Measurements from ENCODE around the gene STK24. TPM values are rescaled to one million over a fixed set of nuclear protein-coding genes. Genes with fewer than 3 reads are reported as not detected.
"Not testable (repeated sequence)": the region's sequence is repeated elsewhere in the genome, so short reads cannot be mapped to it uniquely, and the experiment has no call there.

STK24 gene
- total RNA-seq, 2 donors from 2014 or later: 122 to 137 TPM

GRCh38 chr13:98423417-98423816 lies 153.5 kb downstream of the STK24 start:
- ATAC-seq (no peak), DNase-seq (ENCODE audit: low spot score in 2 of 2) (no peak)
- H3K36me3 Mint-ChIP-seq: no peaks in the 10 kb centered on the region
- H3K27ac Mint-ChIP-seq: no peak overlapping the region
- no peaks in the 10 kb centered on the region for H3K9me3 Mint-ChIP-seq

- DNase-seq (ENCODE audit: low spot score in 2 of 2) (no peak), ATAC-seq (no peak)
- peaks cover 0 to 2% of the 10 kb centered on the region in 2 donors for H3K9me3 Mint-ChIP-seq
Observed at GRCh38 chr13:98422046-98422445, 154.9 kb downstream of the STK24 start.

GRCh38 chr13:98420554-98421175 lies 156.2 kb downstream of the STK24 start:
- DNase-seq (ENCODE audit: low spot score in 2 of 2) (no peak), ATAC-seq (no peak)
- peaks cover 0 to 6% of the 10 kb centered on the region in 2 donors for H3K36me3 Mint-ChIP-seq
- peaks cover 0 to 6% of the 10 kb centered on the region in 2 donors for H3K9me3 Mint-ChIP-seq
- H3K27ac Mint-ChIP-seq: no peak overlapping the region

More at GRCh38 chr13:98422046-98422445, 154.9 kb downstream of the STK24 start:
- no peak overlapping the region for H3K27ac Mint-ChIP-seq
- peaks cover 0 to 3% of the 10 kb centered on the region in 2 donors for H3K36me3 Mint-ChIP-seq

GRCh38 chr13:98419786-98420553 lies 156.9 kb downstream of the STK24 start:
- no peak for DNase-seq (ENCODE audit: low spot score in 2 of 2)
- no peak for ATAC-seq
- Mint-ChIP-seq H3K36me3 (peaks cover 0 to 6% of the 10 kb centered on the region in 2 donors), H3K27ac (no peak overlapping the region), H3K9me3 (peaks cover 0 to 6% of the 10 kb centered on the region in 2 donors)

DNA sequence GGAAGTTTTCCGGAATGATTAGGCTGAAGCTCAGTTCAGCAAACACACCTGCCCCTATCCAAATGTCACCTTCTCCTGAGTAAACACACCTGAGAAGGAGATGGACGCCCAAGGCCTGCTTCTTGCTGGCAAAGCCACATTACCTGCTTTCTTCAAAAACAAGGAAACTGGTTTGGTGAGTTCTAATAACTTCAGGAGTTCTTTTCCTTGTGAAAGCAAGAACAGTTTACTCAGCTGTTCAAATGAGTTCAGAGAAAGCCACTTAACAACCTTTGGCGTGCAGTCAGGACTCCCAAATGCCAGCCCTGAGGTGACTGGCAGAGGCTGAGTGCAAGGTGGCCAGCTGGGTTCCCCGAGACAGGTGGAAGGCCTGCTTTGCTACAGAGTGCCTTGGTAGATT lies 160.5 kb downstream of the STK24 start:
- Mint-ChIP-seq H3K36me3 (peaks cover 0 to 6% of the 10 kb centered on the region in 2 donors), H3K27ac (no peak overlapping the region), H3K9me3 (peaks cover 0 to 6% of the 10 kb centered on the region in 2 donors)
- no peak for DNase-seq (ENCODE audit: low spot score in 2 of 2)
- ATAC-seq: no peak

- Mint-ChIP-seq H3K27ac (no peak overlapping the region), H3K36me3 (peaks cover 0 to 6% of the 10 kb centered on the region in 2 donors), H3K9me3 (peaks cover 0 to 6% of the 10 kb centered on the region in 2 donors)
- ATAC-seq (no peak), DNase-seq (ENCODE audit: low spot score in 2 of 2) (no peak)
Observed at GRCh38 chr13:98415326-98416070, 161.4 kb downstream of the STK24 start.

DNA sequence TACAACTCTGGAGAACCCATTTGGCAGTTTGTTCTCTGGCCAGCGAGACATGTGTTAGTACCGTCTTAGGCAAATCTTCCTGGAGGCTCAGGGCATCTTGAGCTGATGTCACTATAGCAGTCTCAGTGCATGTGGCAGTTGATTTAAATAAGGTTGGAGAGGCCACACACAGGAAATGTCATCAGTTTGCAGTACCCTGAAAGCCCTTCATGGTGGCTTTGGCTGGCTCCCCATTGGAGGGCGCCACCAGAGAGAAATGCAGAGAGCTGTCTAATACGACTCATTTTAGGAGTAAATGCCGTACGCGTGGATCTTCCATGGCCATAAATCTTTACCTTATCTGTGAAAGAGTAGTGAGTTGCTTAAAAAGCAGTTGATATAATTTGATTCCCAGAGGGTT lies 163.1 kb downstream of the STK24 start:
- Mint-ChIP-seq H3K27ac (no peak overlapping the region), H3K9me3 (peaks cover 0 to 6% of the 10 kb centered on the region in 2 donors), H3K36me3 (peaks cover 0 to 6% of the 10 kb centered on the region in 2 donors)
- DNase-seq (ENCODE audit: low spot score in 2 of 2): no peak
- no peak for ATAC-seq

- DNase-seq (ENCODE audit: low spot score in 2 of 2); H3K9me3 Mint-ChIP-seq; ATAC-seq; H3K27ac Mint-ChIP-seq; H3K36me3 Mint-ChIP-seq: not testable (repeated sequence)
Observed at GRCh38 chr13:98413278-98413677, 163.6 kb downstream of the STK24 start.

DNA sequence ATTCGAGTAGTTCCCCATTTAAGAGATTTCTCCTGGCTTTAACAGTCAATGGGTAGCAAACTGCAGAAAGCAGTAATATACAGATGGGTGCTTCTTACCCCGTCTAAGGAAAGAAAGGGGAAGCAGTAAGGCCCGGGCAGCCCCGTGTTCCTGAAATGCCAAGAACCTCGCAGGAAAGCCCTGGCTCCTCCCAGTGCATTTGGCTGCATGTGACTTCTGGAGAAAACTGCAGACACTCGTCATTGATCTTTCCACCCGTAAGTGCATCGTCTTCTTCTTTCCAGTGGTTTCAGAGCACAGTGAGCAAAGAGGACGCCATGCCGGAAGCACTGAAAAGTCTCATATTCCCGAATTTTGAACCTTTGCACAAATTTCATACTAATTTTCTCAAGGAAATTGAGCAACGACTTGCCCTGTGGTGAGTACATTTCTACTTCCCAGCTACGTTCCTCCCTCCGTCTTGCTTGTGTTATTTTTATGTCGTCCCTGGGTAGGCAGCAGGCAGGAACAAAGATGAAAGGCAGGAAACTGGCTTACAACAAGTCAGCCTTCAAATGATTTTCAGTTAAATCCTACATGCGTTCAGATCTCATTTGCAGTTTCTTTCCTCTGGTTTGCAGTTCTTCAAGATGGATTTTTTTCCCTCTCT lies 165.2 kb downstream of the STK24 start:
- H3K27ac Mint-ChIP-seq: no peak overlapping the region
- peaks cover 0 to under 1% of the 10 kb centered on the region in 2 donors for H3K9me3 Mint-ChIP-seq
- H3K36me3 Mint-ChIP-seq: peaks cover 0 to under 1% of the 10 kb centered on the region in 2 donors
- DNase-seq (ENCODE audit: low spot score in 2 of 2) (no peak), ATAC-seq (peak in 1 of 2 donors; percentile 43)

- no peak for DNase-seq (ENCODE audit: low spot score in 2 of 2)
- no peaks in the 10 kb centered on the region for H3K9me3 Mint-ChIP-seq
Observed at GRCh38 chr13:98411013-98411412, 165.9 kb downstream of the STK24 start.

GRCh38 chr13:98410612-98411011 lies 166.3 kb downstream of the STK24 start:
- no peak for ATAC-seq
- Mint-ChIP-seq H3K27ac (no peak overlapping the region), H3K9me3 (no peaks in the 10 kb centered on the region), H3K36me3 (no peaks in the 10 kb centered on the region)
- DNase-seq (ENCODE audit: low spot score in 2 of 2): no peak

More at GRCh38 chr13:98411013-98411412, 165.9 kb downstream of the STK24 start:
- Mint-ChIP-seq H3K27ac (no peak overlapping the region), H3K36me3 (no peaks in the 10 kb centered on the region)
- ATAC-seq: no peak

GRCh38 chr13:98409281-98409680 lies 167.6 kb downstream of the STK24 start:
- ATAC-seq: no peak
- no peak for DNase-seq (ENCODE audit: low spot score in 2 of 2)
- Mint-ChIP-seq H3K9me3 (no peaks in the 10 kb centered on the region), H3K27ac (no peak overlapping the region), H3K36me3 (no peaks in the 10 kb centered on the region)

DNA sequence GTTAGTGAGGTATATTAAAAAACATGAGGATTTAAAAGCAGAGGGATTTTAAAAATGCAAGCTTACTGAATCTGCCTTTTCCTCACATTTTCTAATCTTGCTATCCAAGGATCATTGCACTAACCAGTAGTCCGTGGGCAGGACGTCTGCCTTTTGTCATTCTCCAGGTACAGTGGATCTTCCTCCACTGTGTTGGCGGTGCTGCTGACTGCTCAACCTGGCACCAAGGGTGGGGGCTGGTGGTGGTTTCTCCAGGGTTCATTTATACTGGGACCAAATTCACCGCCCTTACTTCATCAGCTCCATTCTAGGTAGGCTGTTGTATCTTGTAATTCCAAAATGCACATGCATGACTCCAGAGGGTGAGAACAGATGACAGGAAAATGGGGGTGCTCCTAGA lies 169.3 kb downstream of the STK24 start:
- H3K9me3 Mint-ChIP-seq: no peaks in the 10 kb centered on the region
- no peaks in the 10 kb centered on the region for H3K36me3 Mint-ChIP-seq
- no peak overlapping the region for H3K27ac Mint-ChIP-seq
- no peak for DNase-seq (ENCODE audit: low spot score in 2 of 2)
- no peak for ATAC-seq

- H3K36me3 Mint-ChIP-seq: no peaks in the 10 kb centered on the region
- H3K9me3 Mint-ChIP-seq: no peaks in the 10 kb centered on the region
- DNase-seq (ENCODE audit: low spot score in 2 of 2) (no peak), ATAC-seq (no peak)
- no peak overlapping the region for H3K27ac Mint-ChIP-seq
Observed at GRCh38 chr13:98406971-98407370, 169.9 kb downstream of the STK24 start.

DNA sequence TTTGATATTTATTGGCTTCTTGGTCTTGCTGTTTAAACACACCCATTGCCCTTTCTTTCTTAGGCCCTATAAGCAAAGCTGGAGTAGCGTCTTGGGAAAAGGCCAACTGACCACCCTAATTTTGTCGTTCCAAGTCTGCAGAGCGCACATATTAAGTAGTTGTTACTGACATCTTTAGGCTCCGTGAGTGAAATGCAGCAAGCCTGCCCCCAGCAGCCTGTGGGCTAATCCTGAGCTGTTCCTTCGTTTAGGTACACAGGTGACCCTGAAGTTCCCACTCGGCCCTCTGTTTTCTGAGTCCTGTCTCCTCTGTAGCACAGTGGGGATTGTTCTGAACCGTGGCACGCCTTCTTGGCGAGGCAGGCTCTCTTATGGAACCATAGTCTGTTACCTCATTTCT lies 170.5 kb downstream of the STK24 start:
- DNase-seq (ENCODE audit: low spot score in 2 of 2) (no peak), ATAC-seq (no peak)
- no peaks in the 10 kb centered on the region for H3K9me3 Mint-ChIP-seq
- H3K27ac Mint-ChIP-seq: no peak overlapping the region
- H3K36me3 Mint-ChIP-seq: no peaks in the 10 kb centered on the region

- ATAC-seq (no peak), DNase-seq (ENCODE audit: low spot score in 2 of 2) (no peak)
- no peak overlapping the region for H3K27ac Mint-ChIP-seq
- no peaks in the 10 kb centered on the region for H3K36me3 Mint-ChIP-seq
- no peaks in the 10 kb centered on the region for H3K9me3 Mint-ChIP-seq
Observed at GRCh38 chr13:98405690-98406344, 171.1 kb downstream of the STK24 start.
